Stimulated activated CD4-positive, alpha-beta T cell treated with anti-CD3 and anti-CD28 coated beads, Interleukin-12 subunit alpha, Interleukin-12 subunit beta, amount 100 ng/mL, for 4 hours (primary cell): ENCODE results near the gene REC114.

ENCODE experiments used
- DNase-seq: peaks from one replicate; pipeline ENCODE4 v3.0.0-alpha.2; 2020

Gene REC114

GRCh38 chr15:73582851-73583379 lies 140.0 kb downstream of the REC114 start:
- DNase-seq: no peak

GRCh38 chr15:73583544-73583943 lies 140.6 kb downstream of the REC114 start:
- no peak for DNase-seq

DNA sequence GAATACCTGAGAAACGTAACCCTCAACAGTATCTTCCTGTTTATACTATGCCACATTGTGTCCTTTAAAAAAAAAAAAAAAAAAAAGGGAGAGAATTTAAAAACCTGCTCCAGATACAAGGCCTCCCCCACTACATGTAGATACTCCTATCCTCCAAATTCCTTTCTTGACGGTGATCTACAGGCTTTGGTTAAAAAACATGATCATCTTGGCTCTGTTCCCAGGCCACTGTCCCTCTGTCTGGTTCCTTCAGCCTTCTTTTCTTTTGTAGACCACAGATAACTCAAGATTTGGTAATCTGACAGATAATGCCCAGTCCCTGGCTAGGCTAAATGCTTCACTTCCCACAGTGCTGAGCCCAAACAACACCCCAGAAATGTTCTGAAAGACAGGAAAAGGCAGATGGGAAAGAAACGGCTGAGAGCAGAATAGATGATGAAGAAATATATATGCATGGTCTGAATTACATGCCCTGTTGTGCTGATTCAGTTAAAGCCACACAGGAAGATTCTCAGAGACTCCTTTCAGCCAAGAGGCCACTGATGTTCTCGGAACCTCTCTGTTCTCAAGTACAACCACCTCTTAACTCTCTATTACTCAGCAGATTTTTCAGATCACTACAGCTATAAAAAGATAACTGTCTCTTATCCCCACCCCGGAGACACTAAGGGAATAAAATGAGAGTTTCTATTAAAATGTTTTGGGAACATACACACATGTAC lies 141.9 kb downstream of the REC114 start:
- no peak for DNase-seq

DNA sequence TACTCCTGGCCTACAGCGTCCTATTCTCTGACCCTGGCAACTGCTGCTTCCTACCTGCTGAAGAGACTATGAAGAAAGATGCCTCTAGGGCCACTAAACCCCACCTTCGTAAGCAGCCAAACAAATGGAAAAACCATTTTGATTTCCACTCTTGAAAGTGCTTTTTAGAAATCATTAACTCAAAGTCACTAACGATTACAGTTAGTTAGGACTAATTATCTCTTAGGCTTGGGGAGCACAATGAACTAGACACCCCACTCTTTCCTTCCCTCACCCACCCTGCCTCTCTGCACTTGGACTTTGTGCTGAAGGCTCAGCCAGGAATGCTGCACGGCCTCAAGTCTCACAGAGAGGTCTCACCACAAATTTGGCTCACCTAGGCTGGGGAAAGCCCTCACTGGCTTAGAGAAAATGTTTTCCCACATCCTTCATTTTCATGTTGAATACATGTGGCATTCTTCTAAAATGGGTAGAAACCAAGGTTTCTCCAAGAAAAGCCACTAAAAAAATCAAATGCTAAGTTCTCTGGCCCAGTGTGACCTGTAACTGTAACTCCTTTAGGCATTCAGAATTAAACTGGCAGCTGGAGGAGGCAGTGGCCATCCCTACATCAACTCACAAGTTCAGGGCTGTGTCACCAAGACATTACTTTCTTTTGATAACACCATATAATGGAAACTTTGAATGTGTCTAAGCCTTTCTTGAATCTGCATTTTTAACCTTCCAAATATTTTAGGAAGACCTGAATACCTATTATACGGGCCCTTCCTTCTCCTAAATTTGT lies 143.1 kb downstream of the REC114 start:
- DNase-seq: no peak

DNA sequence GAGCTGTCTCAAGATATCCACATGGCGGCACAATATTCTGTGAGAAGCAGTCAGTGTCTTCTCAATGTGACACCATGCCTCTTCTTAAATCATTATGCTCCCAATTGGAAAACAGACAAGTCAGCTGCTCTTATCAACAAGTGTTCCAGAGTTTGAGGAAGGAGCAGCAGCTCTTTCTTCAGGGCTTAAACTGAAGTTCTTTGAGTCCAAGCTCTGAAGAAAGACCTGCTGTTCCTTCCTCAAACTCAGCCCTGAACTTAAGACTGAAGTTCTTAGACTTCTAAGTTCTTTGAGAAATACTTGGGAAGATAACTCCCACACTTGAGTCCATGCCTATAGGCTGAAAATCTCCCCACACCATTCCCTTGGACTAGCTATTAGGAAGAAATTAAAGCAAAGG lies 146.8 kb downstream of the REC114 start:
- no peak for DNase-seq

DNA sequence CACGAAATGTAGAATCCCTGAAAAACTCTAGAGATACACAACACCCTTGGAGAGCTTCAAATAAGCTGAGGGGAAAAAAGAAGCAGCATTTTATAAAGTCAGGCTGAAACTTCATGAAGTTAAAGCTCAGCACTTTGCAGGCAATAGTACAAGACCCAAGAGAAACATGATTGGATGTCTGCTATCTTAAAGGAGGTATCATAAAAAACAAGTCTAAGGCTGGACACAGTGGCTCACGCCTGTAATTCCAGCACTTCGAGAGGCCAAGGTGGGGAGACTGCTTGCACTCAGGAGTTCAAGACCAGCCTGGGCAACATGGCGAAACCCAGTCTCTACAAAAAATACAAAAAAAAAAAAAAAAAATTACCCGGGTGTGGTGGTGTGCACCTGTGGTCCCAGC lies 147.3 kb downstream of the REC114 start:
- DNase-seq: no peak

GRCh38 chr15:73593304-73594074 lies 150.5 kb downstream of the REC114 start:
- DNase-seq: no peak

DNA sequence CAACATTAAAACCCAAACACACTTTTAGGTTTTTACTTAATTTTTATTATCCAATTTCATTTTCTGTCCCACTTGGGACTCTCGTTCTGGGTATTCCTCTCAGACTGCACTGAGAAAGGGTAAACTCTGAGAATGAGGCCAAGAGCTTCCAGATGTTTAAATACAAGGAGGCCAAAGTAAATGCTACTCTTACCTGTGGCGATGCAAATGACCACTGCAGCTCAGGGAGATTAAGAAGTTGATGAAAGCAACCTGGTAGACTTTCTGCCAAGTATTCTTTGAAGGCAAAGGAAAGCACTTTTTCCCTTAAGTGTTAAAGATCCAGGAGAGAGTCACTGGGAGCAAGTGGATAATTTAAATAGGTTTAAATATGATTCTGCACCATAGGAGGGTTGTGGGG lies 151.1 kb downstream of the REC114 start:
- no peak for DNase-seq

- DNase-seq: no peak
Measured at GRCh38 chr15:73596174-73596573, 153.2 kb downstream of the REC114 start.

GRCh38 chr15:73597036-73597638 lies 154.2 kb downstream of the REC114 start:
- DNase-seq: no peak

DNA sequence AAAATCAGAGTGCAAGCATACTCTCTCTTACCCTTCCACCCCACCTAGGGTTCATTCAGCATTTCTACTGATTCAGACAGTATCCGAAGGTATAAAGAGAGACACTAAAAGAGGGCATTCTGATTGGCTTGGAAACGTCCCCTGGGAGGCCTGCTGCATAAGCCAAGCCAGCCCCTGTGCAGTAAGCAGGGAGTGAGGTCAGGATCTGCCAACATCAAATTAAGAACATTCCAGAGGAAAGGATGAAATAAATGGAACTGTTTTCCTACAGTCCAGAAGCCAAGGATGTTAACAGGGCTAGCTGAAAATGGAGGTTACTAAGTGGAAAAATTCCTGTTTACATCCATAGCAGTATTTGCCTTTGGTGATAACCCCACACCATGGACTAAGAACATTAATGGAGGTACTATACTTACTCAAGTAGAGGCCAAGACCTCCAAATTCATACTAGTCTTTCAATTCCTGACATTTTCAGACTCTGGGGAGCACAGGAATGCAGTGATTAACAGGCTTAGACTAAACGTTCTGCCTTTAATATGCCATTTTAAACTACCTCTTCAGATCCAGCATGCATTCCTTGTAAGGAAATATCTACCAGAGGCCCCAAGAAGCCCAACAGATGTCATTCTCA lies 155.7 kb downstream of the REC114 start:
- no peak for DNase-seq

DNA sequence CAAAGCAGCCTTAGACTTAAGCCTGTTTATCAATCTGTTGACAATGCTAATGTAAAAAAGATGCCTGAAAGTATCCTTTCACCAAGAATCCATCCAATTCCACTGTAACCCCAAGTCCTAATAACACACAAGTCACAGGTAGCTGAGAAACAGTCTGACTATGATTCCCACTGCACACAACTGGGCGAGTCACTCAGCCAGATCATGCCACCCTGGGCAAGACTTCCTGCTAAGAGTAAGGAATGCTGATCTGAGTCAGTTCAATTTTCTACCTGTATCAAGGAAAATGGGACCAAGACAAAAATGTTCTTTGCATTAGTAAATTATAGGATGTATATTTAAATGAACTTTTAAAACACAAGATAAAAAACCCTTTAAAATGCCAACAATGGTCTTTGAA lies 157.0 kb downstream of the REC114 start:
- no peak for DNase-seq

GRCh38 chr15:73600413-73601335 lies 157.7 kb downstream of the REC114 start:
- no peak for DNase-seq

GRCh38 chr15:73601451-73602445 lies 158.8 kb downstream of the REC114 start:
- DNase-seq: no peak

DNA sequence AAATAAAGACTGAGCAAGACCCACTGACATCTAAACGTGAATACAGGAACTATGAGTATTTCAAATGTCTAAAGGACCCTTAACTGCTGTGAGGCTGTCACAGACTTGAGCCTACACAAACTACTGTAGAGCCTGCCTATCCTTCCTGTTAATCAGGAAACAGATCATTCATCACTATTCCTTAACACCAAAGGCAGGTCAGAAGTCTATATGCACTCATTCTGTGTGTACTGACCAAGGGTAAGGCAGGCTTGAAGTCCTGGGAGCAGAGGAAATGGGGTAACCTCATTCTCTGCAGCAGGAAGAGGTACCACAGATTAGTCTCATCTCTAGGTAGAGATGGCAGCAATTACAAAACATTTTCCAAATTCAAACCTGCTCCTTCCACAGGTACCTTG lies 159.5 kb downstream of the REC114 start:
- DNase-seq: no peak

DNA sequence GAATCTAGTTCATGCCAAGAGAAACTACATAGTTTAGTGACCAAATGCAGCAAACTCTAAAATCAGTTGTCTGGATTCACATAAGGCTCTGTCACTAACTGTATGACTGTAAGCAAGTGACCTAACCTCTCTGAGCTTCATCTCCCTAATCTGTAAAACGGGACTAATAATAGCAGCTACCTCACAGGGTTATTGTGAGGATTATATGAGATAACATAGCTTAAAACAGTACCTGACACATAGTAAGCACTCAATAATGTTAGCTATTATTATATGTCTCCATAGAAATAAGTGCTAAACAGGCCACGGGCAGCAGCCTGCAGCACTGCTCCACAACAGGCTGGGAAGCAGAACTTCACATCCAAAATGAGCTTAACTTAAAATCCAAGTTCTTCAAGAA lies 160.0 kb downstream of the REC114 start:
- no peak for DNase-seq

GRCh38 chr15:73604477-73604876 lies 161.5 kb downstream of the REC114 start:
- DNase-seq: no peak

GRCh38 chr15:73605759-73606436 lies 162.9 kb downstream of the REC114 start:
- no peak for DNase-seq

DNA sequence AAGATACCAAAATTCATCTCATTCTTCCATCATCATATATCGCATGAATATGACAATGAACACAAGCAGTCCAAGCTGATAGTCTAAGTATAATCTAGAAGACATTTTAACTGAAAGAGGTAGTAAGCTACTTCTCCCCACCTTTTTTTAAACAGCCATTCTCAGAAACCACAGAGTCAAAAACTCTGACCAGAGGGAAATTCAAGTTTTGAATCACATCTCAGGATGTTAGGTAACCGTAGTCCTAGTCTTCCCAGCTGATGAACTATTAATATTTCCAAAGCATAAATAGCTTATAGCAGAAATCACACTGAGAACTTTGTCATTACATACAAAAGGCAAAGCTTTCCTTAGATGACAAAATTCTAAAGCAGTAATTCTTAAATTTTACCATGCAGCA lies 164.4 kb downstream of the REC114 start:
- DNase-seq: no peak

DNA sequence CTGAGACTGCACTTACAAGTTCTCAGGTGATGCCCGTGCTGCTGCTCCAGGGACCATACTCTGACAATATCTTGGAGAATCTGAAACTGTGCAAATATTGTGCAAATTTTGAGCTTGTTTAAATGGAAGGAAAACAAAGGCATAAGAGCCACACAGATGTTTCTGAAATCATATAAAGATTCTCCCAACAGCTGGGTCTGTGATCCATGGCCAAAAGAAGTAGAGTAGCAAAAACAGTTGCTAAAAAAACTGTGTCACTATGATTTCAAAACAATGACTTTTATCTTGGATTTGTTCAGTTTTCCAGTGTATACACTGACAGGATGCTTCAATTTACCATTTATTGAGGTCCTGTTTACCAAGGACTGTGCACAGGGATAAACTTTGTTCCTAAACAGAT lies 164.9 kb downstream of the REC114 start:
- DNase-seq: no peak
